Body of pancreas (tissue), 4 donors: Measurements from ENCODE around the gene RFX1. TPM values are rescaled to one million over a fixed set of nuclear protein-coding genes. Genes with fewer than 3 reads are reported as not detected.
A peak's percentile ranks its signal among the peaks of the same experiment; 100 is the strongest.

Experiments
- ATAC-seq: fragments of 150-250 bp; one replicate; pipeline ENCODE4 v1.9.1; 2016
- DNase-seq, 4 donors: peaks; one replicate each; pipeline ENCODE4 v3.0.0-alpha.2; 2019
- H3K27ac ChIP-seq, 4 donors: fragments of 200-600 bp; sonication (generic); 1 replicate in 3 of 4; 2 replicates in 1 of 4; pipeline versions ENCODE4 v1.5.1 to v1.6.1; 2016 to 2019; ENCODE audit warnings: mild to moderate bottlenecking in 1 of 4, mixed read lengths in 1 of 4, moderate library complexity in 1 of 4
- H3K27me3 ChIP-seq, 2 donors: fragments of 200-600 bp; sonication (generic); one replicate each; pipeline ENCODE4 v1.6.0; 2016; ENCODE audit warnings: mild to moderate bottlenecking in 1 of 2
- H3K36me3 ChIP-seq, 2 donors: fragments of 200-600 bp; sonication (generic); replicated peaks in 1 of 2; 2 replicates each; pipeline ENCODE4 v1.5.1; 2016; ENCODE audit warnings: low read depth in 2 of 2; ENCODE audit not compliant: insufficient read depth in 1 of 2
- H3K4me1 ChIP-seq: fragments of 200-600 bp; sonication (generic); one replicate; pipeline ENCODE4 v1.6.0; 2016
- H3K4me3 ChIP-seq, 2 donors: fragments of 200-600 bp; sonication (generic); 1 replicate in 1 of 2; 2 replicates in 1 of 2; pipeline ENCODE4 v1.5.1; 2016 to 2019
- H3K9me3 ChIP-seq, 3 donors: fragments of 200-600 bp; sonication (generic); 1 replicate in 2 of 3; 2 replicates in 1 of 3; pipeline ENCODE4 v1.5.1; 2016
- CTCF ChIP-seq, 7 experiments: fragments of 450-650 bp in 4 of 7; fragments of 200-600 bp in 3 of 7; sonication (generic) in 3 of 7; IDR thresholded peaks; one replicate each; pipeline ENCODE4 v1.5.1; 2016 to 2019; ENCODE audit warnings: antibody characterized with exemption in 7 of 7
- POLR2A ChIP-seq, 3 donors: fragments of 450-650 bp; IDR thresholded peaks; one replicate each; pipeline ENCODE4 v1.6.1; 2016; ENCODE audit warnings: antibody characterized with exemption in 3 of 3, mild to moderate bottlenecking in 2 of 3
- WGBS, 2 donors: methylation state at CpG; one replicate each; pipeline ENCODE4 v1.1.5; 2017; 5-methylcytosine and 5-hydroxymethylcytosine counted together
- intact Hi-C: fragments of 100-400 bp; cut with DNase I; formaldehyde crosslinking; loops from one replicate; pipeline ENCODE4 v1.15.1; 2023
- total RNA-seq, 2 donors: library from RNA; depleted of rRNA; stranded (reverse); fragments of >200 nt; gene quantifications; one replicate each; pipeline ENCODE4 v1.1.0, GENCODE V29; 2016

Gene RFX1
- total RNA-seq, 2 donors from 2014 or later = 3.9 to 7.6 TPM

- DNase-seq (no peak), ATAC-seq (no peak)
- Histone ChIP-seq H3K27me3 (no peaks in the 10 kb centered on the region), H3K9me3 (no peaks in the 10 kb centered on the region), H3K4me3 (no peak overlapping the region), H3K27ac (no peak overlapping the region), H3K36me3 (peaks cover 0 to 2% of the 10 kb centered on the region in 2 donors), H3K4me1 (peaks cover 24% of the 10 kb centered on the region)
- TF ChIP-seq CTCF (IDR thresholded peaks at IDR 0.05) = no peak
- TF ChIP-seq POLR2A (IDR thresholded peaks at IDR 0.05) = no peak
- intact Hi-C loops = no loop called here
- WGBS, 2 donors = 92 to 95% methylated on average over 6 to 7 of the region's 7 CpGs
These were observed 14.1 kb downstream of the RFX1 start for GRCh38 chr19:13992025-13992424.

GRCh38 chr19:13990085-13990484 lies 16.0 kb downstream of the RFX1 start:
- DNase-seq = no peak
- no peak overlapping the region for H3K4me3 ChIP-seq
- H3K4me1 ChIP-seq = peaks cover 21% of the 10 kb centered on the region
- peaks cover 0 to 2% of the 10 kb centered on the region in 2 donors for H3K36me3 ChIP-seq
- no peak for ATAC-seq
- no peaks in the 10 kb centered on the region for H3K9me3 ChIP-seq
- TF ChIP-seq POLR2A (IDR thresholded peaks at IDR 0.05) (no peak), CTCF (IDR thresholded peaks at IDR 0.05) (no peak)
- WGBS, 2 donors = 90 to 93% methylated on average over 8 of the region's 8 CpGs
- intact Hi-C loops = no loop called here
- no peak overlapping the region for H3K27ac ChIP-seq
- H3K27me3 ChIP-seq = no peaks in the 10 kb centered on the region

DNA sequence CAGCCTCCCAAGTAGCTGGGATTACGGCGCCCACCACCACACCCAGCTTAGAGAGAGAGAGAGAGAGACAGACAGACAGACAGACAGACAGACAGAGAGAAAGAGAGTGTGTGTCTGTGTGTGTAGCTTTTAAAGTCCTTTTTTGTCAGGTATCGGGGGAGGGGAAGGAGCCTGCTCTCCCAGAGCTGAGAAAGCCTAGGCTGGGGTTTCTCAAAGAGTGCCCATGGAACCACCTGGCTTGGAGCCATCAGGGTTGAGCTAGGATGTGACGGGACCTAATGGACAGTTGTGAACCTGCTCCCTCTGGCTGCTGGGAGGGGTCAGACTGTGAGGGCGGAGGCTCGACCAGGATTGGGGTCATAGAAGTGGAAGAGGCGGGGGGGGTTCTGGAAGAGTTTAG lies 16.6 kb downstream of the RFX1 start:
- DNase-seq (no peak), ATAC-seq (no peak)
- Histone ChIP-seq H3K4me1 (peaks cover 18% of the 10 kb centered on the region), H3K36me3 (peaks cover 0 to 2% of the 10 kb centered on the region in 2 donors), H3K9me3 (no peaks in the 10 kb centered on the region), H3K4me3 (no peak overlapping the region), H3K27me3 (no peaks in the 10 kb centered on the region), H3K27ac (no peak overlapping the region)
- intact Hi-C loops = no loop called here
- 91 to 97% methylated on average over 7 of the region's 7 CpGs for WGBS, 2 donors
- TF ChIP-seq CTCF (IDR thresholded peaks at IDR 0.05) (no peak), POLR2A (IDR thresholded peaks at IDR 0.05) (no peak)

DNA sequence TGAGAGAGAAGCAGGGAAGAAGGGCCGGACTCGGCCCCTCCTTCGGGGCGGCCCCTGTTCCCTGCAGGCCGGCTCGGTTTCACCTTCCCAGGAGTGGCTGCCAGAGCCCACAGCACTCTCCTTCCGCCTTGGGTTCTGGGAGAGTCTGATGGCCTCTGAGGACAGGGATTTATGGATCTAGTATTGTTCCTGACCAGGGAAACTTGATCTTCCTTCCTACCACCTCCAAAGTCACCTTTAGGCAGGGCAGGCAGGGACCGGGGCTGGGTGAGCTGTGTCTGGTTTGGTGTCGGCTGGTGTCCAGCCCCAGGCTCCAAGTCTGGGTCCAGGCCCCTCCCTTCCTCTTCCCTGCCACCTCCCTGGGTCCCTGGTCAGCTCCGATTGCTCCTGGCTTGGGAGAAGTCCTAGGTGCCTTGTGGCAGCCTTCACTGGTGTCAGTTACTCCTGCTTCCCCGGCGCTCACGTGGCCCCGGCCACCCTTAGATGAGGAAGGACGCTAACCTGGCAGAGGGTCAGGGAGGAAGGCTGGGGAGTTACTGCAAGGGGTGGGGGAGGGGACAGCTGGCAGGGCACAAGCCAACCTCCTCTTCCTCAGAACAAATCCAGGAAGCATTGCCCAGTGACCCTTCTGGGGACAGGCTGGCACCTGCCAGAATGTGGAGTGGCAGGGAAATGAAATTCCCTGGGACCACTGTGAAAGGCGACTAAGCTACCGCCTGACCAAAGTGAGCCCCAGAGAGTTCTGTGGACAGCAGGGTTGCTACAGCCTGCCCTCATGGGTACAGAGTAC lies 18.8 kb downstream of the RFX1 start:
- TF ChIP-seq CTCF (IDR thresholded peaks at IDR 0.05) = no peak
- no peak for TF ChIP-seq POLR2A (IDR thresholded peaks at IDR 0.05)
- ATAC-seq = peak; percentile 30
- H3K9me3 ChIP-seq = no peaks in the 10 kb centered on the region
- no peak overlapping the region for H3K4me3 ChIP-seq
- DNase-seq = peak in 2 of 4 donors; percentile 35 to 36
- WGBS, 2 donors = 66 to 77% methylated on average over 11 to 16 of the region's 17 CpGs
- H3K36me3 ChIP-seq = peaks cover 0 to 2% of the 10 kb centered on the region in 2 donors
- no peaks in the 10 kb centered on the region for H3K27me3 ChIP-seq
- H3K27ac ChIP-seq = peak overlapping the region in 3 of 4 donors; percentile 13 to 77 (median 71)
- H3K4me1 ChIP-seq = peaks cover 18% of the 10 kb centered on the region
- intact Hi-C loops = no loop called here
